Superior temporal gyrus (tissue), 1 donor: Measurements from ENCODE around the gene ZNF672.
A peak's percentile ranks its signal among the peaks of the same experiment; 100 is the strongest.
"Not testable (repeated sequence)": the region's sequence is repeated elsewhere in the genome, so short reads cannot be mapped to it uniquely, and the experiment has no call there.

Source experiments
- DNase-seq: peaks from one replicate; pipeline ENCODE4 v3.0.0-alpha.2; 2016; ENCODE audit errors: extremely low spot score

Gene ZNF672

GRCh38 chr1:248853663-248854375 lies 15.8 kb downstream of the ZNF672 start:
- no peak for DNase-seq

DNA sequence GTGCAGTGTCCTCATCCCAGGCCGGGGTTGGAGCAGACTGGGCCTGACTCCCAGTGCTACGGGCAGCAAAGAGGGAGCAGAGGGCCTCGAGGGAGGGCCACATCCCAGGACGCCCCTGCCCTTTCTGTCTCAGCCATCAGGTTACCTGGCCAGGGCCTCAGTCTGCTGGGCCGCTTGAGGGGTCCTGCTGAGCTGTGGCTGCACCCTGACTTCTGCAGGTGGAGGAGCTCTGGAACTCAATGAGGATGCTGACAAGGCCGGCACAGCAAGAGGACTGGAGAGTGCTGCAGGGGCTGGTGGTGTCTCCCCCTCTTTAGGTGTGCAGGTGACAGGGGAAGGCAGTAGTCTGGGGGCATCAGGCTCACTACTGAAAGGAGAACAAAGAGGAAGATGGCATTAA lies 17.6 kb downstream of the ZNF672 start:
- DNase-seq = no peak

- DNase-seq = no peak
Observed at GRCh38 chr1:248856176-248856575, 18.2 kb downstream of the ZNF672 start.

GRCh38 chr1:248857201-248857600 lies 19.2 kb downstream of the ZNF672 start:
- no peak for DNase-seq

DNA sequence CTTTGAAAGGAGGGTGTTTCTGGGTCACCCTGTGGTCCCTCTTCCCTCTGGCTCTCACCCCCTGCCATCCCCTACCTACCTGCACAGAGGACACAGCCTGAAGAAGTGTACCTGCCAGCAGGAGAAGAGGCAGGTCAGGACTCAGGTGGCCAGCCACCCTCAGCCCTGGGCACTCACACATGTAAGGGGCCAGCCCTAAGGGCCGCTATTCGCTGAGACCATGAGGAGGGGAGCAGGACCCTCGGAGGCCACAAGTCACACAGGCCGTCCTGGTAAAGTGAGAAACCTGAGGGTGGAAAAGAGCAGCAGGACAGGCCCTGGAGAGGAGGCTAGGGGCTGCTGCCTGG lies 19.7 kb downstream of the ZNF672 start:
- DNase-seq = no peak

GRCh38 chr1:248858096-248858890 lies 20.3 kb downstream of the ZNF672 start:
- DNase-seq = peak; percentile 60

- DNase-seq = peak; percentile 96
Observed at GRCh38 chr1:248858891-248859889, 21.2 kb downstream of the ZNF672 start, which contains the start of gene ZNF692. TSS of gene ZNF692 (minus strand) at chr1:248859085. CDS start at chr1:248858309, 776 bp downstream.

- DNase-seq = no peak
Observed at GRCh38 chr1:248860007-248860406, 22.0 kb downstream of the ZNF672 start.

DNA sequence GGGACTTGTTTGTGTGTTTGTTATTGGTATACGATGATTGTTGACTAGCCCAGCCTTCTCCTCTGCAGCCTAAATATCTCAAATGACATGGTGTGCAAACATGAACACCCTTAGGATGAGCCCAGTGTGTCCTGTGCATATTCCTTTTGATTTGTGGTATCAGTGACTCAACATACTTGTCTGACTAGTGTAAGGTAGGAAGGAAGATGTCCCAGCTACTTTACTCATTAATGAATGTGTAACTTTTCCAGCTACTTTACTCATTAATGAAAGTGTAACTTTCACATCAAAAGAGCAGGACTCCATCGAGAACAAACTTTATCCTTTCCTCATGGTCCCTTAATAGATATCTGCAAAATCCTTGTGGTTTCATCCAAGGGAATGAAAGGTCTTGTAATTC lies 23.6 kb downstream of the ZNF672 start:
- DNase-seq = no peak

DNA sequence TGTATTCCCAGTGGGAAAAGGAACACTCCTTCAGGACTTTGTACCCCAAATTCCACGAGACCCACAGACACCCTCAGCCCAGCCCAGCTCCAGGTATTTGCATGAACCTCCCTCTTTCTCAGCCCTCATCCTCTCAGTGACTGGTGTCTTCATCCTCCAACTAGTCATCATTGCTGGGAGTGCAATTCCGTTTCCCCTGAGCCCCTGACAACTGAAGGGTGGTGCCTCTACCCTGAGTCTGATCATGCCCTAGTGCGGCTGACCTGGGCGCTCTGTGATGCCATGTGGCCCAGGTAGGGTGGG lies 24.6 kb downstream of the ZNF672 start:
- no peak for DNase-seq

GRCh38 chr1:248862998-248863881 lies 25.2 kb downstream of the ZNF672 start:
- peak; percentile 70 for DNase-seq

- DNase-seq = no peak
Observed at GRCh38 chr1:248871837-248872401, 33.9 kb downstream of the ZNF672 start.

GRCh38 chr1:248872752-248873408 lies 34.9 kb downstream of the ZNF672 start:
- peak; percentile 73 for DNase-seq

- peak; percentile 98 for DNase-seq
Observed at GRCh38 chr1:248873409-248873992, 35.5 kb downstream of the ZNF672 start.

DNA sequence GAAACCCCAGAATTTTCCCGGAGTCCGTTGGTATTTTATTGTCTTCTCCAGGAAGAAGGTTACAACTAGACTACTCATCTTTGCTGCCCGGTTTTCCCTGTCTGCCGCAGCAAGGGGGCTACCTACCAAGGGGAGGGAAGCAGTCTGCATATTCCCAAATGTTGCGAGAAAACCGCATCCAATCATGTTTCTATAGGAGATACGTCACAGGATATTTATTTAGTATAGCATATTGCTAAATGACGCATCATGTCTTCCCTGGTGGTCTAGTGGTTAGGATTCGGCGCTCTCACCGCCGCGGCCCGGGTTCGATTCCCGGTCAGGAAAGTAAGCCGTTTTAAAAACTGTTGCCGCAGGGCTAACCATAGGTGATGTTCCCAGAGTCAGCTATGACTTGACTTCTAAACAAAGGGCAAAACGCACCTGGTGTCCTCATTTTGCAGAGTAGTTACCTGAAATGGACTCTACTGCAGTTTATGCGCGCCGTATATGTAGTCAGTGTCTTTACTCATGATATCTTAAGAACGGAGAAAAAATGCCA lies 36.0 kb downstream of the ZNF672 start:
- peak; percentile 97 for DNase-seq

DNA sequence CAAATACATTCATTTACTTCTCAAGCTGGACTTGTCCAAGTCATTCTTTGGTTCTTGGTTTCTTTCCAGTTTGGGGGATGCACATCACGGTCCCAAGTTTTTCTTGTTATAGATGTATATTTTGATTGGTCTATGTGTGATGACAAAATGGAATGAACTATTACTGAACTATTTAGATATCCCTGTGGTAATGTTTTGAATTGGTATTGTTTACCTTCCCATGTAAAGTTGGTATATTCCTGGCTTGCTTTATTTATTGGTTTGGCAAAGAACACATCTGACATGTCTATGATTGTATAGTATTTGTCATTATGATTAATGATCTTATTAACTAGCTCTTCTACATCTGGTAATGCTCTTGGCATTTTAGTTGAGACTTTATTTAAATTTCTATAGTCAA lies 43.2 kb downstream of the ZNF672 start:
- DNase-seq = no peak

DNA sequence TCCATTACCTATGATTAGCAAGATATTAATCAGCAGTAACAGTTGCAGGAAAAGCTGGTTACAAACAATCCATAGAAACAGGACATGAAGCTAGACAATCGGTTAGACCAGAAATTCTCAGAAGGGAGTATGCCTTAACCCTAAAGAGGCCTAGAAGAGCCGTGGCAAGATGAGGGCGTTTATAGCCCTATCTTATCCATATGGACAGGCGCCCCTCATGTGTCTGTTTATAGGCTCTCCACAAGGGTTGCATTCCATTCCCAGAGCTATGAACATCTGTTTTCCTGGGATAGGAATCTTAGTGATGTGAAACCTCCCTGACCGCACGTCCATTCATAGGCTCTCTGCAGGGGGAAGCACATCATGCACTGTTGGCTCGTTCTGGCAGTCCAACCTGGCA lies 44.4 kb downstream of the ZNF672 start:
- DNase-seq = not testable (repeated sequence)

GRCh38 chr1:248884632-248885295 lies 46.7 kb downstream of the ZNF672 start:
- DNase-seq = no peak

DNA sequence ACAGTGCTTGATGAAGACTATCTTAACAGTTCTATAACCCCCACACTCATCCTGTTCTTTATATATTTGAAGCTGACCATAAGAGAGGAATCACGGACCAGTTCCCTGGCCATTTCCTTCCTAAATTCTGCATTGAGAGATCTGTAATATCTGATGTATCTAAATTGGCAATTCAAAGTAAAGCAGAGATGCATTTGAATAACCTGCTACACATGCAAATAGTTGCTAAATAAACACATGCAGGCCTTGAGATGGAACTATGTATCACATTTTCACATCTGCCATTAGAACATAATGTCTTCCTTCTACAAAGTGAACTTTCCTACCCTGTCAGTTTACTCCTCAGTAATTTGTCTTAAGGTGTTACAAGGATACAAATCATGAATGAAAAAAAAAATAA lies 47.6 kb downstream of the ZNF672 start:
- DNase-seq = no peak
